A673 (cell line): ENCODE data around the gene PTK7. TPM values are rescaled to one million over a fixed set of nuclear protein-coding genes. Genes with fewer than 3 reads are reported as not detected.

Source experiments
- BruUV-seq: library from RNA; stranded (reverse); fragments of 400-500 nt; replicated peaks from 2 replicates; lab custom pipeline; 2021; lab: Mats Ljungman, UMichigan
- CTCF ChIA-PET: fragments of 300-600 bp; sonication (Branson Sonifier 250); formaldehyde crosslinking; loops from one replicate; lab custom pipeline; 2022; ENCODE audit warnings: antibody characterized with exemption; lab: Charles Lee
- POLR2A ChIA-PET: fragments of 300-600 bp; sonication (Branson Sonifier 250); formaldehyde crosslinking; loops from one replicate; lab custom pipeline; 2022; ENCODE audit warnings: antibody characterized with exemption; ENCODE audit not compliant: low non-redundant PET; lab: Charles Lee
- DNase-seq: peaks from one replicate; pipeline ENCODE4 v3.0.0-alpha.2; 2015; ENCODE audit warnings: low spot score
- H3K27ac ChIP-seq: fragments of 200-600 bp; sonication (generic); 2 replicates; pipeline ENCODE4 v1.5.1; 2016; ENCODE audit warnings: mixed run types, low read depth, mild to moderate bottlenecking, mixed read lengths, antibody characterized with exemption, low read length; ENCODE audit not compliant: poor library complexity, severe bottlenecking
- H3K27me3 ChIP-seq: fragments of 200-600 bp; sonication (generic); replicated peaks from 2 replicates; pipeline ENCODE4 v1.6.1; 2017; ENCODE audit warnings: mixed run types, low read depth, mild to moderate bottlenecking, mixed read lengths, antibody characterized with exemption, low read length; ENCODE audit not compliant: insufficient read depth, poor library complexity
- H3K36me3 ChIP-seq: fragments of 200-600 bp; sonication (generic); 2 replicates; pipeline ENCODE4 v1.6.1; 2016; ENCODE audit warnings: mixed run types, mild to moderate bottlenecking, mixed read lengths, antibody characterized with exemption, low read length; ENCODE audit not compliant: insufficient read depth, poor library complexity, severe bottlenecking
- H3K4me1 ChIP-seq: fragments of 200-600 bp; sonication (generic); 2 replicates; pipeline ENCODE4 v1.6.1; 2017; ENCODE audit warnings: mixed run types, mild to moderate bottlenecking, mixed read lengths, antibody characterized with exemption, low read length; ENCODE audit not compliant: insufficient read depth, poor library complexity, severe bottlenecking
- H3K4me3 ChIP-seq: fragments of 200-600 bp; sonication (generic); 2 replicates; pipeline ENCODE4 v1.5.1; 2016; ENCODE audit warnings: low read depth, mixed run types, mild to moderate bottlenecking, mixed read lengths, low read length; ENCODE audit not compliant: poor library complexity, severe bottlenecking
- H3K9me3 ChIP-seq: fragments of 200-600 bp; sonication (generic); 2 replicates; pipeline ENCODE4 v1.6.1; 2016; ENCODE audit warnings: mixed run types, low read depth, mild to moderate bottlenecking, mixed read lengths, antibody characterized with exemption, low read length; ENCODE audit not compliant: poor library complexity, severe bottlenecking
- EZH2 ChIP-seq: fragments of 200-600 bp; sonication (generic); IDR thresholded peaks from 2 replicates; pipeline ENCODE4 v1.6.1; 2017; ENCODE audit warnings: borderline replicate concordance, low read depth, mild to moderate bottlenecking, mixed read lengths, antibody characterized with exemption, low read length; ENCODE audit not compliant: poor library complexity, severe bottlenecking
- intact Hi-C: fragments of 100-400 bp; cut with micrococcal nuclease; formaldehyde crosslinking; loops from one replicate; pipeline ENCODE4 v1.10.0; 2022; ENCODE audit not compliant: unreplicated experiment
- total RNA-seq: library from RNA; stranded (reverse); gene quantifications from 2 replicates; pipeline ENCODE4 v1.2.3, GENCODE V29; 2021
- TF ChIP-seq, protein P1 (sequence below): fragments of 300-800, 200-600 bp; sonication (generic); conservative IDR thresholded peaks from 2 replicates; pipeline ENCODE4 v1.5.1; 2017; ENCODE audit warnings: low read depth, mild to moderate bottlenecking, antibody characterized with exemption, low read length, moderate library complexity, mixed read lengths

The PTK7 gene
- total RNA-seq, 1 experiment from 2014 or later = 84.5 TPM

GRCh38 chr6:43193929-43194328 is 117.8 kb downstream of the PTK7 start:
- H3K27ac ChIP-seq = no peak overlapping the region
- H3K9me3 ChIP-seq = no peaks in the 10 kb centered on the region
- BruUV-seq = no TSS peak
- no peaks in the 10 kb centered on the region for H3K27me3 ChIP-seq
- POLR2A ChIA-PET = no interaction called here
- H3K36me3 ChIP-seq = no peaks in the 10 kb centered on the region
- no peak overlapping the region for H3K4me3 ChIP-seq
- no peaks in the 10 kb centered on the region for H3K4me1 ChIP-seq
- DNase-seq = no peak
- CTCF ChIA-PET = no interaction called here
- intact Hi-C loops = no loop called here
- no peak for TF ChIP-seq EZH2
- TF ChIP-seq, protein P1, sequence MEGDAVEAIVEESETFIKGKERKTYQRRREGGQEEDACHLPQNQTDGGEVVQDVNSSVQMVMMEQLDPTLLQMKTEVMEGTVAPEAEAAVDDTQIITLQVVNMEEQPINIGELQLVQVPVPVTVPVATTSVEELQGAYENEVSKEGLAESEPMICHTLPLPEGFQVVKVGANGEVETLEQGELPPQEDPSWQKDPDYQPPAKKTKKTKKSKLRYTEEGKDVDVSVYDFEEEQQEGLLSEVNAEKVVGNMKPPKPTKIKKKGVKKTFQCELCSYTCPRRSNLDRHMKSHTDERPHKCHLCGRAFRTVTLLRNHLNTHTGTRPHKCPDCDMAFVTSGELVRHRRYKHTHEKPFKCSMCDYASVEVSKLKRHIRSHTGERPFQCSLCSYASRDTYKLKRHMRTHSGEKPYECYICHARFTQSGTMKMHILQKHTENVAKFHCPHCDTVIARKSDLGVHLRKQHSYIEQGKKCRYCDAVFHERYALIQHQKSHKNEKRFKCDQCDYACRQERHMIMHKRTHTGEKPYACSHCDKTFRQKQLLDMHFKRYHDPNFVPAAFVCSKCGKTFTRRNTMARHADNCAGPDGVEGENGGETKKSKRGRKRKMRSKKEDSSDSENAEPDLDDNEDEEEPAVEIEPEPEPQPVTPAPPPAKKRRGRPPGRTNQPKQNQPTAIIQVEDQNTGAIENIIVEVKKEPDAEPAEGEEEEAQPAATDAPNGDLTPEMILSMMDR = no peak

GRCh38 chr6:43196337-43196736 is 120.2 kb downstream of the PTK7 start:
- ChIA-PET CTCF (interaction anchor here (0.5 kb wide), 1 partner anchor 46 kb away, joined by 3 read pairs; no protein-coding TSS in a partner anchor), POLR2A (no interaction called here)
- intact Hi-C loops = no loop called here
- Histone ChIP-seq H3K27me3 (no peaks in the 10 kb centered on the region), H3K27ac (no peak overlapping the region), H3K9me3 (no peaks in the 10 kb centered on the region), H3K36me3 (no peaks in the 10 kb centered on the region), H3K4me1 (no peaks in the 10 kb centered on the region), H3K4me3 (no peak overlapping the region)
- no TSS peak for BruUV-seq
- TF ChIP-seq EZH2 = no peak
- TF ChIP-seq, protein P1 = no peak
- no peak for DNase-seq

GRCh38 chr6:43199912-43200311 is 123.8 kb downstream of the PTK7 start:
- Histone ChIP-seq H3K4me1 (no peaks in the 10 kb centered on the region), H3K4me3 (no peak overlapping the region), H3K27me3 (no peaks in the 10 kb centered on the region), H3K36me3 (no peaks in the 10 kb centered on the region), H3K9me3 (no peaks in the 10 kb centered on the region), H3K27ac (no peak overlapping the region)
- CTCF ChIA-PET = no interaction called here
- no TSS peak for BruUV-seq
- no peak for TF ChIP-seq EZH2
- TF ChIP-seq, protein P1 = no peak
- DNase-seq = no peak
- POLR2A ChIA-PET = no interaction called here
- intact Hi-C loops = no loop called here
